ENCODE measurements around the gene FNDC3A.
"Not testable (repeated sequence)": the region's sequence is repeated elsewhere in the genome, so short reads cannot be mapped to it uniquely, and the experiment has no call there.

- TF ChIP-seq POLR2AphosphoS5 (IDR thresholded peaks at IDR 0.05; ENCODE audit: low read depth, low read length); RAD21 (IDR thresholded peaks at IDR 0.05; ENCODE audit: low read length); CHD2 (IDR thresholded peaks at IDR 0.05; ENCODE audit: low read length, partially characterized antibody); TAF1 (IDR thresholded peaks at IDR 0.05; ENCODE audit: borderline replicate concordance, low read depth, low read length); EP300 (IDR thresholded peaks at IDR 0.05; ENCODE audit: borderline replicate concordance in 1 of 2, low read depth in 1 of 2, low read length in 1 of 2); GABPA (IDR thresholded peaks at IDR 0.05; ENCODE audit: low read depth); CTCF (IDR thresholded peaks at IDR 0.05); YY1 (IDR thresholded peaks at IDR 0.05; ENCODE audit: low read depth): not testable (repeated sequence)
- TF ChIP-seq, protein P1, sequence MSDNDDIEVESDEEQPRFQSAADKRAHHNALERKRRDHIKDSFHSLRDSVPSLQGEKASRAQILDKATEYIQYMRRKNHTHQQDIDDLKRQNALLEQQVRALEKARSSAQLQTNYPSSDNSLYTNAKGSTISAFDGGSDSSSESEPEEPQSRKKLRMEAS (IDR thresholded peaks at IDR 0.05; ENCODE audit: low read depth) = not testable (repeated sequence)
These were observed 142.7 kb downstream of the FNDC3A start for GRCh38 chr13:49118455-49118854.

Data from SK-N-SH (cell line).